ENCODE measurements around the gene MPPED1. TPM values are rescaled to one million over a fixed set of nuclear protein-coding genes. Genes with fewer than 3 reads are reported as not detected.

Gene MPPED1
- total RNA-seq, 1 experiment from 2014 or later, result not detected

GRCh38 chr22:43516996-43517635 lies 105.3 kb downstream of the MPPED1 start:
- intact Hi-C loops (cut with micrococcal nuclease; ENCODE audit: unreplicated experiment), result no loop called here
- no peak overlapping the region for H3K27ac Mint-ChIP-seq (ENCODE audit: unreplicated experiment)
- no peak for DNase-seq
- no peaks in the 10 kb centered on the region for H3K36me3 Mint-ChIP-seq (ENCODE audit: insufficient read depth, unreplicated experiment)
- H3K9me3 Mint-ChIP-seq (ENCODE audit: low read depth, unreplicated experiment), result no peaks in the 10 kb centered on the region
- H3K4me1 Mint-ChIP-seq (ENCODE audit: low read depth, unreplicated experiment), result no peaks in the 10 kb centered on the region
- H3K27me3 Mint-ChIP-seq (ENCODE audit: unreplicated experiment), result peaks cover 85% of the 10 kb centered on the region
- TF ChIP-seq CTCF (IDR thresholded peaks at IDR 0.05; ENCODE audit: unreplicated experiment), result no peak
- no peak overlapping the region for H3K4me3 Mint-ChIP-seq (ENCODE audit: low read depth, unreplicated experiment)
- CTCF ChIA-PET, result no interaction called here
- BruUV-seq (replicated peaks), result no TSS peak

GRCh38 chr22:43520632-43521039 lies 108.8 kb downstream of the MPPED1 start:
- TF ChIP-seq CTCF (IDR thresholded peaks at IDR 0.05; ENCODE audit: unreplicated experiment), result no peak
- intact Hi-C loops (cut with micrococcal nuclease; ENCODE audit: unreplicated experiment), result no loop called here
- Mint-ChIP-seq H3K27me3 (ENCODE audit: unreplicated experiment) (peaks cover 74% of the 10 kb centered on the region), H3K9me3 (ENCODE audit: low read depth, unreplicated experiment) (no peaks in the 10 kb centered on the region), H3K36me3 (ENCODE audit: insufficient read depth, unreplicated experiment) (no peaks in the 10 kb centered on the region), H3K27ac (ENCODE audit: unreplicated experiment) (no peak overlapping the region), H3K4me3 (ENCODE audit: low read depth, unreplicated experiment) (no peak overlapping the region), H3K4me1 (ENCODE audit: low read depth, unreplicated experiment) (no peaks in the 10 kb centered on the region)
- no peak for DNase-seq
- CTCF ChIA-PET, result interaction anchor here (0.7 kb wide), 2 partner anchors 93 to 98 kb away, joined by 5 read pairs; no protein-coding TSS in a partner anchor
- no TSS peak for BruUV-seq (replicated peaks)

- Mint-ChIP-seq H3K4me1 (ENCODE audit: low read depth, unreplicated experiment) (no peaks in the 10 kb centered on the region), H3K27me3 (ENCODE audit: unreplicated experiment) (peaks cover 74% of the 10 kb centered on the region), H3K4me3 (ENCODE audit: low read depth, unreplicated experiment) (no peak overlapping the region), H3K36me3 (ENCODE audit: insufficient read depth, unreplicated experiment) (no peaks in the 10 kb centered on the region), H3K27ac (ENCODE audit: unreplicated experiment) (no peak overlapping the region), H3K9me3 (ENCODE audit: low read depth, unreplicated experiment) (no peaks in the 10 kb centered on the region)
- intact Hi-C loops (cut with micrococcal nuclease; ENCODE audit: unreplicated experiment), result no loop called here
- no peak for DNase-seq
- no peak for TF ChIP-seq CTCF (IDR thresholded peaks at IDR 0.05; ENCODE audit: unreplicated experiment)
- BruUV-seq (replicated peaks), result no TSS peak
- CTCF ChIA-PET, result no interaction called here
Observed at GRCh38 chr22:43521716-43522115, 109.9 kb downstream of the MPPED1 start.

DNA sequence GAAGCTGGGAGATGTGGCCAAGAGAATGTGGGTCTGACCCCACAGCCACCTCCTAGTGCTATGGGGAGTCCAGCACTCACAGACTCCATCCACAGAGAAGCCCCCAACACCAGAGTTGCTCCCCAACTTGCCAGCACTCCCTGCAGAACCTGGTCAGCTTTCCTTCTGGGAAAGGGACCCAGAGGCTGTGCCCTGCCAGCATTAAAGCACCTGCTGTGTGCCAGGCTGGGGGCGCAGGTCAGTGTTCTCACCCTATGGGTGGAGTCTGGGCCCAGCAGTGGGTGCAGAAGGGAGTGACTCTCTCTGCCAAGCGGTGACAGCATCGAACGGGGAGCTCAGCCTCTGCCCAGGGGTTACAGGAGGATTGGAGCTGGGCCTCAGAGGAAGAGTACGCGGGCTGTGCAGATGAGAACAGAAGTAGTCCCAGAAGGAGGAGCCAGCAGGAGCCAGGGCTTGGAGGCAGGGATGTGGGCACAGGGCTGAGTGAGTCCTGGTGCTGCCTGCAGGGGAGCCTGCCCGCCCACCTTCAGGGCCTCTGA lies 114.4 kb downstream of the MPPED1 start:
- no peak for DNase-seq
- no TSS peak for BruUV-seq (replicated peaks)
- H3K36me3 Mint-ChIP-seq (ENCODE audit: insufficient read depth, unreplicated experiment), result no peaks in the 10 kb centered on the region
- peaks cover 67% of the 10 kb centered on the region for H3K27me3 Mint-ChIP-seq (ENCODE audit: unreplicated experiment)
- no peaks in the 10 kb centered on the region for H3K4me1 Mint-ChIP-seq (ENCODE audit: low read depth, unreplicated experiment)
- no peak overlapping the region for H3K4me3 Mint-ChIP-seq (ENCODE audit: low read depth, unreplicated experiment)
- H3K27ac Mint-ChIP-seq (ENCODE audit: unreplicated experiment), result no peak overlapping the region
- intact Hi-C loops (cut with micrococcal nuclease; ENCODE audit: unreplicated experiment), result no loop called here
- CTCF ChIA-PET, result no interaction called here
- no peaks in the 10 kb centered on the region for H3K9me3 Mint-ChIP-seq (ENCODE audit: low read depth, unreplicated experiment)
- TF ChIP-seq CTCF (IDR thresholded peaks at IDR 0.05; ENCODE audit: unreplicated experiment), result no peak

Data from Calu3 (cell line).